Gastroesophageal sphincter (tissue), 4 donors: ENCODE measurements around the gene NDE1. TPM values are rescaled to one million over a fixed set of nuclear protein-coding genes. Genes with fewer than 3 reads are reported as not detected.

Source experiments
- ATAC-seq: fragments of 150-250 bp; one replicate; pipeline ENCODE4 v1.9.1; 2016; ENCODE audit warnings: mild to moderate bottlenecking, moderate library complexity
- H3K27ac ChIP-seq, 4 donors: fragments of 200-600 bp; sonication (generic) in 3 of 4; 1 replicate in 3 of 4; 2 replicates in 1 of 4; pipeline ENCODE4 v1.5.1; 2016 to 2019
- H3K27me3 ChIP-seq: fragments of 200-600 bp; sonication (generic); one replicate; pipeline ENCODE4 v1.5.1; 2019
- H3K36me3 ChIP-seq, 2 donors: fragments of 200-600 bp; sonication (generic); one replicate each; pipeline ENCODE4 v1.5.1; 2019; ENCODE audit warnings: control low read depth in 1 of 2
- H3K4me1 ChIP-seq, 3 donors: fragments of 200-600 bp; sonication (generic); 1 replicate in 2 of 3; 2 replicates in 1 of 3; pipeline ENCODE4 v1.5.1; 2016 to 2019; ENCODE audit warnings: control low read depth in 2 of 3
- H3K4me3 ChIP-seq, 2 donors: fragments of 200-600 bp; sonication (generic); one replicate each; pipeline ENCODE4 v1.5.1; 2019; ENCODE audit warnings: mild to moderate bottlenecking in 1 of 2, moderate library complexity in 1 of 2
- H3K9me3 ChIP-seq, 3 donors: fragments of 200-600 bp; sonication (generic); one replicate each; pipeline ENCODE4 v1.5.1; 2017 to 2019; ENCODE audit warnings: control low read depth in 2 of 3
- EP300 ChIP-seq: sonication (generic); formaldehyde crosslinking; IDR thresholded peaks from one replicate; pipeline ENCODE4 v1.6.1; 2017; ENCODE audit warnings: antibody characterized with exemption, mild to moderate bottlenecking
- POLR2A ChIP-seq, 2 donors: fragments of 450-650 bp; IDR thresholded peaks; one replicate each; pipeline ENCODE4 v1.6.1; 2017; ENCODE audit warnings: antibody characterized with exemption in 2 of 2, mild to moderate bottlenecking in 2 of 2, moderate library complexity in 1 of 2
- POLR2AphosphoS5 ChIP-seq: sonication (generic); formaldehyde crosslinking; IDR thresholded peaks from one replicate; pipeline ENCODE4 v1.6.1; 2017; ENCODE audit warnings: antibody characterized with exemption
- WGBS, 2 donors: methylation state at CpG; one replicate each; pipeline ENCODE4 v1.1.5; 2018; ENCODE audit warnings: low coverage in 1 of 2; 5-methylcytosine and 5-hydroxymethylcytosine counted together
- total RNA-seq, 4 donors: library from RNA; depleted of rRNA; stranded (reverse); fragments of >200 nt; gene quantifications; one replicate each; pipeline ENCODE4 v1.1.0, GENCODE V29; 2016
- TF ChIP-seq, protein P1 (sequence below), 4 experiments: fragments of 200-600 bp in 2 of 4; fragments of 450-650 bp in 2 of 4; sonication (generic) in 1 of 4; IDR thresholded peaks; one replicate each; pipeline ENCODE4 v1.5.1; 2017 to 2019; ENCODE audit warnings: antibody characterized with exemption in 4 of 4, mild to moderate bottlenecking in 2 of 4, moderate library complexity in 2 of 4

Gene NDE1
- total RNA-seq, 4 donors from 2014 or later = 34.9 to 123 (median 62.3) TPM

- Histone ChIP-seq H3K27me3 (no peaks in the 10 kb centered on the region), H3K4me3 (no peak overlapping the region), H3K9me3 (no peaks in the 10 kb centered on the region), H3K4me1 (peaks cover 0 to 45% (median 0%) of the 10 kb centered on the region in 3 donors), H3K27ac (peak overlapping the region; percentile 3 to 74 (median 64)), H3K36me3 (peaks cover 0 to 87% of the 10 kb centered on the region in 2 donors)
- TF ChIP-seq, protein P1, sequence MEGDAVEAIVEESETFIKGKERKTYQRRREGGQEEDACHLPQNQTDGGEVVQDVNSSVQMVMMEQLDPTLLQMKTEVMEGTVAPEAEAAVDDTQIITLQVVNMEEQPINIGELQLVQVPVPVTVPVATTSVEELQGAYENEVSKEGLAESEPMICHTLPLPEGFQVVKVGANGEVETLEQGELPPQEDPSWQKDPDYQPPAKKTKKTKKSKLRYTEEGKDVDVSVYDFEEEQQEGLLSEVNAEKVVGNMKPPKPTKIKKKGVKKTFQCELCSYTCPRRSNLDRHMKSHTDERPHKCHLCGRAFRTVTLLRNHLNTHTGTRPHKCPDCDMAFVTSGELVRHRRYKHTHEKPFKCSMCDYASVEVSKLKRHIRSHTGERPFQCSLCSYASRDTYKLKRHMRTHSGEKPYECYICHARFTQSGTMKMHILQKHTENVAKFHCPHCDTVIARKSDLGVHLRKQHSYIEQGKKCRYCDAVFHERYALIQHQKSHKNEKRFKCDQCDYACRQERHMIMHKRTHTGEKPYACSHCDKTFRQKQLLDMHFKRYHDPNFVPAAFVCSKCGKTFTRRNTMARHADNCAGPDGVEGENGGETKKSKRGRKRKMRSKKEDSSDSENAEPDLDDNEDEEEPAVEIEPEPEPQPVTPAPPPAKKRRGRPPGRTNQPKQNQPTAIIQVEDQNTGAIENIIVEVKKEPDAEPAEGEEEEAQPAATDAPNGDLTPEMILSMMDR (IDR thresholded peaks at IDR 0.05) = peak in 3 of 4 experiments; percentile 70 to 83 (median 73)
- no peak for TF ChIP-seq POLR2A (IDR thresholded peaks at IDR 0.05)
- no peak for TF ChIP-seq EP300
- peak; percentile 16 for TF ChIP-seq POLR2AphosphoS5
- 57% methylated on average over 8 of the region's 8 CpGs; no CpG with 5 or more reads in 1 of the 2 donors for WGBS, 2 donors
- ATAC-seq = peak; percentile 44
These were observed 54.5 kb downstream of the NDE1 start for GRCh38 chr16:15704545-15704987.

GRCh38 chr16:15705064-15705565 is 55.1 kb downstream of the NDE1 start:
- no peaks in the 10 kb centered on the region for H3K27me3 ChIP-seq
- H3K4me3 ChIP-seq = no peak overlapping the region
- peaks cover 0 to 50% (median 0%) of the 10 kb centered on the region in 3 donors for H3K4me1 ChIP-seq
- 34 to 39% methylated on average over 5 to 8 of the region's 8 CpGs for WGBS, 2 donors
- no peaks in the 10 kb centered on the region for H3K9me3 ChIP-seq
- H3K36me3 ChIP-seq = peaks cover 0 to 87% of the 10 kb centered on the region in 2 donors
- ATAC-seq = no peak
- H3K27ac ChIP-seq = peak overlapping the region; percentile 3 to 74 (median 64)
- TF ChIP-seq POLR2AphosphoS5 = no peak
- no peak for TF ChIP-seq POLR2A (IDR thresholded peaks at IDR 0.05)
- TF ChIP-seq, protein P1 (IDR thresholded peaks at IDR 0.05) = no peak

DNA sequence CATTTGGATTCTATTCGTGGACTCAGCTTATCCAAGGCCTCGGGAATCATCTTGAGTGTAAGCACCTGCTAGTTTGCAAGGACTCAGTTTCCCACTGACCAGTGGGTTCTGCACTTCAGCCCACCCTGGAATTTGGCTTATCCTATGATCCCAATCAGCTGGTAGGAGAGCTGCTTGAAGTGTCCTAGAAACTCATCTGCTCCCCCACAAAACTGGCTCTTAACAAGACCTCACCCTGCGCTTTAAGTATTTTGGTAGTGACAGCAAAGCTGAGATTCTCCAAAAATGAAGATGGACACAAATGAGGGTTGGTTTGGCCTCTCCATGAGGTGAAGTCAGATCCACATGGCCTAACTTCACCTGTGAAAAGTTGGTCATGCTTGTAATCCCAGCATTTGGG is 57.3 kb downstream of the NDE1 start:
- no peak for ATAC-seq
- peak overlapping the region; percentile 5 to 74 (median 66) for H3K27ac ChIP-seq
- no peak overlapping the region for H3K4me3 ChIP-seq
- H3K36me3 ChIP-seq = peaks cover 0 to 93% of the 10 kb centered on the region in 2 donors
- TF ChIP-seq POLR2AphosphoS5 (no peak), POLR2A (IDR thresholded peaks at IDR 0.05) (no peak), EP300 (no peak)
- TF ChIP-seq, protein P1 (IDR thresholded peaks at IDR 0.05) = no peak
- WGBS, 2 donors = 20 to 55% methylated on average over 1 to 3 of the region's 3 CpGs
- peaks cover 0 to 72% (median 0%) of the 10 kb centered on the region in 3 donors for H3K4me1 ChIP-seq
- no peaks in the 10 kb centered on the region for H3K9me3 ChIP-seq
- no peaks in the 10 kb centered on the region for H3K27me3 ChIP-seq

DNA sequence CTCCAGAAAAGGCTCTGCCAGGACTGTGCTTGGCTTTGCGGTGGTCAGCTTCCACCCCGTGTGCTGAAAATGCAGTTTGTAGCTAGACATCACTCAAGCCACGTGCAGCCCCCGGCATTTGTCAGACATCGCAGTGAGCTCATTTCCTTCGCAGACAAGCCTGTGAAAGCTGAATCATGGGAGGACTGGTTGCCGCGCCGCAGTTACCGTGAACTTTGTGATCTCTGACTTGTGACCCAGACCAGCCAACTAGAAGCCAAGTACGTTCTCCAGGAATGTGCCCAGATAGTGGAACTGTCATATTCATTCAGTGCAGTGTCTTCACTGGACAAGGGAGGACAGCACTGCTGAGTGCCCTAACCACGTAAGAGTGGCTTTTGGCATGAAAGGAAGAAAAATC is 58.1 kb downstream of the NDE1 start:
- TF ChIP-seq, protein P1 (IDR thresholded peaks at IDR 0.05) = no peak
- TF ChIP-seq POLR2AphosphoS5 = no peak
- peak in 1 of 2 donors; percentile 14 for TF ChIP-seq POLR2A (IDR thresholded peaks at IDR 0.05)
- Histone ChIP-seq H3K27ac (peak overlapping the region in 3 of 4 donors; percentile 61 to 74 (median 71)), H3K4me3 (no peak overlapping the region), H3K36me3 (peaks cover 0 to 97% of the 10 kb centered on the region in 2 donors), H3K27me3 (no peaks in the 10 kb centered on the region), H3K9me3 (no peaks in the 10 kb centered on the region), H3K4me1 (peaks cover 0 to 80% (median 0%) of the 10 kb centered on the region in 3 donors)
- WGBS, 2 donors = 40% methylated on average over 4 of the region's 12 CpGs; no CpG with 5 or more reads in 1 of the 2 donors
- ATAC-seq = no peak

DNA sequence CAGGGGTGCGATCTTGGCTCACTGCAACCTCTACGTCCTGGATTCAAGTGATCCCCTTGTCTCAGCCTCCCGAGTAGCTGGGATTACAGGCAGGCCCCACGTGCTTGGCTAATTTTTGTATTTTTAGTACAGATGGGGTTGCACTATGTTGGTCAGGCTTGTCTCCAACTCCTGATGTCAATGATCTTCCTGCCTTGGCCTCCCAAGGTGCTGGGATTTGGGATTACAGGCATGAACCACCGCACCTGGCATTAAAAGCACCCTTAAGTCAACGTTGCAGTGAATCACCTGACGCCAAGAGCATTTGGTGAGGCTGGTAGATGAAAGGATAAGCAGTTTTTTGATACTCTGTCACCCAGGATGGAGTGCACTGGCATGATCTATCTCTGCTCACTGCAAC is 59.0 kb downstream of the NDE1 start:
- 45 to 63% methylated on average over 5 to 6 of the region's 7 CpGs for WGBS, 2 donors
- Histone ChIP-seq H3K9me3 (no peaks in the 10 kb centered on the region), H3K4me1 (peaks cover 0 to 87% (median 0%) of the 10 kb centered on the region in 3 donors), H3K4me3 (no peak overlapping the region), H3K27me3 (no peaks in the 10 kb centered on the region), H3K27ac (peak overlapping the region in 3 of 4 donors; percentile 61 to 74 (median 71)), H3K36me3 (peaks cover 0 to 97% of the 10 kb centered on the region in 2 donors)
- ATAC-seq = no peak
- TF ChIP-seq, protein P1 (IDR thresholded peaks at IDR 0.05) = no peak
- no peak for TF ChIP-seq POLR2AphosphoS5
- TF ChIP-seq POLR2A (IDR thresholded peaks at IDR 0.05) = no peak
- TF ChIP-seq EP300 = no peak
